CD4-positive, alpha-beta T cell treated with Interleukin-1 beta for 1 hour (primary cell): ENCODE data around the gene CERK.
"Not testable (repeated sequence)": the region's sequence is repeated elsewhere in the genome, so short reads cannot be mapped to it uniquely, and the experiment has no call there.

Experiments
- DNase-seq, 2 donors: peaks; one replicate each; pipeline ENCODE4 v3.0.0-alpha.2; 2020 to 2022

Gene CERK

GRCh38 chr22:46640293-46641055 is 97.6 kb downstream of the CERK start:
- no peak for DNase-seq

DNA sequence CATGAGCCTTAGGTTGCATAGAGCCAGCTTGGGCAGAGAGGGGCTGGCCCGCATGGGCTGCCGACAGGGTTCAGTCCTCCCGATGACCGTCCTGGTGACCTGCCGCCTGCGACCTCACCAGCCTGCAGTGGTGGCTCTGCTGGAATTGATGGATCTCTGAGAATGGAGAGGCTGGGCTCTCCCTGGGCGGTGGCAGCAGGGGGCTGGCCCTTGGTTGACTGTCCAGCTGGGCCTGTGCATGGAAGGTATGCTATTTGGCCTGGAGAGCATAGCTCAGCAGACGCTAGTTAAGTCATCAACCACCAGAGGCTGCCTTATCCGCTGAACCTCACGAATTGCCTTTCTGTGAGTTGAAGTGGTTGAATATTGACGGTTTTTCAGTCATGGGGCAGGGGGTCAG is 98.2 kb downstream of the CERK start:
- no peak for DNase-seq

- DNase-seq, result no peak
Observed at GRCh38 chr22:46638601-46639431, 99.2 kb downstream of the CERK start.

- no peak for DNase-seq
Observed at GRCh38 chr22:46637711-46638600, 100.1 kb downstream of the CERK start.

DNA sequence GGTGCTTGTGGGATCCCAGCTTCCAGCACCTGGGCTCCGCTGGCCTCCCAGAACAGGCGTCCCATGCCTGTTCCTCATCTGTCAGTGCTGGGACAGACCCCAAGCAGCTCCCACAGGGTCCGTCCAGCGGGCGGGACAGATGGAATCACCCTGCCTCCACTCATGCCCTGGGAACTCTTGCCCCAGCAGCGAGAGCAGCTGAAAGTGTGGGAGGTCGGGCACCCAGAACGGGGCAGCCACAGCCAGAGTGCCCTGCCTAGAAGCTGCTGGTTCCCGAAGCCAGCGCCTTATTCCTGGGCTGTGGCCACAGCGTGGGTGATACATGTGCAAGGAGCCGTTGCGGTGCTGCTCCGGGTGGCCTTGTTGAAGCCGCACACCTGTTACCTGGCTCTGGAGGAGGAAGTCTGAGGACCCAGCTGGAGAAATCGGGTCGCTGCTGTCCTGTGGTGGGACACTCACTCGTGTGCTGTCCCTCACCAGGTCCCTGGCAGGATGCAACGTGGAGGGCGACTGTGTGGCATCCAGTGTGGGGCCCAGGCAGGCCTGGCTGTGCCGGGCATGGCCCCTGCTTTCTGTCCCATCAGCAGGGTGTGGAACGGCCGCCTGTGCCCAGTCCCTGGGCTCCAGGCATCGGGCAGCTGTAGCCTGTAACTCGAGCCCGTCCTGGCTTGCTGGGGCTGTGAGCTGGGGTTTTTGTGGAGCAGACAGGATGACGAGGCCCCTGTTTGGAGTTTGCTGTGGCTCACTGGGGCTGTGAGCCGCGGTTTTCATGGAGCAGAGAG is 101.6 kb downstream of the CERK start:
- DNase-seq, result no peak

GRCh38 chr22:46635756-46636155 is 102.3 kb downstream of the CERK start:
- DNase-seq, result no peak

DNA sequence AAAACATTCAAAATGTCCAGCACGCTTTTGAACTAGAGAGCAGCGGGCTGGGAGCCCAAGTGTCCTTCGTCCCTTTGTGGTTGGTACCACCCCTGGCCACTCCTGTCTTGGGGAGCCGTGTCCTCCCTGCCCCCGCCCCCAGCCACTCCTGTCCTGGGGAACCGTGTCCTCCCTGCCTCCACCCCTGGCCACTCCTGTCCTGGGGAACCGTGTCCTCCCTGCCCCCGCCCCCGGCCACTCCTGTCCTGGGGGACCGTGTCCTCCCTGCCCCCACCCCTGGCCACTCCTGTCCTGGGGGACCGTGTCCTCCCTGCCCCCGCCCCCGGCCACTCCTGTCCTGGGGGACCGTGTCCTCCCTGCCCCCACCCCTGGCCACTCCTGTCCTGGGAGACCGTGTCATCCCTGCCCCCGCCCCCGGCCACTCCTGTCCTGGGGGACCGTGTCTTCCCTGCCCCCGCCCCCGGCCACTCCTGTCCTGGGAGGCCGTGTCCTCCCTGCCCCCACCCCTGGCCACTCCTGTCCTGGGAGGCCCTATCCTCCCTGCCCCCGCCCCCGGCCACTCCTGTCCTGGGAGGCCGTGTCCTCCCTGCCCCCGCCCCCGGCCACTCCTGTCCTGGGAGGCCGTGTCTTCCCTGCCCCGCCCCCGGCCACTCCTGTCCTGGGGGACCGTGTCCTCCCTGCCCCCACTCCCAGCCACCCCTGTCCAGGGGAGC is 102.9 kb downstream of the CERK start:
- DNase-seq, result not testable (repeated sequence)
